HepG2 (cell line): ENCODE data around the gene GPS2. TPM values are rescaled to one million over a fixed set of nuclear protein-coding genes. Genes with fewer than 3 reads are reported as not detected.

ENCODE experiments used
- AGO2 ChIP-seq: fragments of 200-400 bp; formaldehyde crosslinking; optimal IDR thresholded peaks from 2 replicates; pipeline ENCODE3; 2017; ENCODE audit warnings: mild to moderate bottlenecking, low read depth, low read length, moderate library complexity
- HMG20A ChIP-seq: IDR thresholded peaks from 2 replicates; pipeline ENCODE4 v1.6.1; 2016; ENCODE audit warnings: borderline replicate concordance
- HNRNPH1 ChIP-seq: fragments of 200-400 bp; formaldehyde crosslinking; optimal IDR thresholded peaks from 2 replicates; pipeline ENCODE3; 2017; ENCODE audit warnings: mild to moderate bottlenecking, low read depth, low read length
- JARID2 ChIP-seq: sonication (generic); formaldehyde crosslinking; IDR thresholded peaks from 2 replicates; pipeline ENCODE4 v1.8.1; 2023; ENCODE audit warnings: missing genetic modification reagents, inconsistent platforms; ENCODE audit not compliant: insufficient replicate concordance
- KAT2B ChIP-seq: fragments of 150-350 bp; IDR thresholded peaks from 2 replicates; pipeline ENCODE4 v1.6.1; 2014; ENCODE audit warnings: low read depth, low read length, borderline replicate concordance
- KDM3A ChIP-seq: IDR thresholded peaks from 2 replicates; pipeline ENCODE4 v1.6.1; 2018; ENCODE audit warnings: low read depth, missing compliant biosample characterization
- MIXL1 ChIP-seq: IDR thresholded peaks from 2 replicates; pipeline ENCODE4 v1.6.1; 2016
- MLLT10 ChIP-seq: sonication (generic); formaldehyde crosslinking; IDR thresholded peaks from 2 replicates; pipeline ENCODE4 v1.4.0; 2020; ENCODE audit warnings: missing genetic modification reagents
- MXD4 ChIP-seq: IDR thresholded peaks from 2 replicates; pipeline ENCODE4 v1.6.1; 2016; ENCODE audit warnings: mild to moderate bottlenecking, missing biosample characterization, missing genetic modification reagents
- NKX3-1 ChIP-seq: sonication (generic); formaldehyde crosslinking; IDR thresholded peaks from 2 replicates; pipeline ENCODE4 v1.5.0; 2020; ENCODE audit warnings: missing genetic modification reagents
- NPAS2 ChIP-seq: sonication (generic); formaldehyde crosslinking; IDR thresholded peaks from 2 replicates; pipeline ENCODE4 v1.8.0; 2022; ENCODE audit warnings: mild to moderate bottlenecking, missing genetic modification reagents, borderline replicate concordance
- RORA ChIP-seq: sonication (generic); formaldehyde crosslinking; IDR thresholded peaks from 2 replicates; pipeline ENCODE4 v1.5.0; 2020; ENCODE audit warnings: mild to moderate bottlenecking, missing genetic modification reagents, moderate library complexity
- SMAD1 ChIP-seq: sonication (generic); formaldehyde crosslinking; IDR thresholded peaks from 2 replicates; pipeline ENCODE4 v1.4.0; 2020; ENCODE audit warnings: missing genetic modification reagents, low read depth, mild to moderate bottlenecking, borderline replicate concordance
- TAF1 ChIP-seq: sonication (generic); formaldehyde crosslinking; IDR thresholded peaks from 2 replicates; pipeline ENCODE4 v1.4.0; 2020; ENCODE audit warnings: missing genetic modification reagents
- THAP7 ChIP-seq: sonication (generic); formaldehyde crosslinking; IDR thresholded peaks from 2 replicates; pipeline ENCODE4 v1.8.1; 2023; ENCODE audit warnings: mild to moderate bottlenecking, missing genetic modification reagents
- ZBTB38 ChIP-seq: sonication (generic); formaldehyde crosslinking; IDR thresholded peaks from 2 replicates; pipeline ENCODE4 v1.5.1; 2020; ENCODE audit warnings: mild to moderate bottlenecking, missing genetic modification reagents
- ZNF12 ChIP-seq: sonication (generic); formaldehyde crosslinking; IDR thresholded peaks from 2 replicates; pipeline ENCODE4 v1.5.0; 2020; ENCODE audit warnings: missing genetic modification reagents
- ZNF136 ChIP-seq: sonication (generic); formaldehyde crosslinking; IDR thresholded peaks from 2 replicates; pipeline ENCODE4 v1.8.1; 2022; ENCODE audit warnings: low read depth, mild to moderate bottlenecking, moderate library complexity, missing genetic modification reagents
- ZNF274 ChIP-seq: sonication (generic); formaldehyde crosslinking; IDR thresholded peaks from 2 replicates; pipeline ENCODE4 v1.5.1; 2020; ENCODE audit warnings: mild to moderate bottlenecking, missing genetic modification reagents
- ZNF367 ChIP-seq: sonication (generic); formaldehyde crosslinking; IDR thresholded peaks from 2 replicates; pipeline ENCODE4 v1.4.0; 2020; ENCODE audit warnings: missing genetic modification reagents, borderline replicate concordance
- ZNF446 ChIP-seq: sonication (generic); formaldehyde crosslinking; IDR thresholded peaks from 2 replicates; pipeline ENCODE4 v1.5.0; 2020; ENCODE audit warnings: mild to moderate bottlenecking, missing genetic modification reagents
- ZNF451 ChIP-seq: sonication (generic); formaldehyde crosslinking; IDR thresholded peaks from 2 replicates; pipeline ENCODE4 v1.5.0; 2020; ENCODE audit warnings: mild to moderate bottlenecking, missing genetic modification reagents
- ZNF543 ChIP-seq: sonication (generic); formaldehyde crosslinking; IDR thresholded peaks from 2 replicates; pipeline ENCODE4 v1.4.0; 2020; ENCODE audit warnings: mild to moderate bottlenecking, missing genetic modification reagents
- ZNF556 ChIP-seq: sonication (generic); formaldehyde crosslinking; IDR thresholded peaks from 2 replicates; pipeline ENCODE4 v1.4.0; 2020; ENCODE audit warnings: mild to moderate bottlenecking, missing genetic modification reagents, borderline replicate concordance
- ZNF563 ChIP-seq: sonication (generic); formaldehyde crosslinking; IDR thresholded peaks from 2 replicates; pipeline ENCODE4 v1.8.0; 2022; ENCODE audit warnings: mild to moderate bottlenecking, moderate library complexity, missing genetic modification reagents
- ZNF598 ChIP-seq: sonication (generic); formaldehyde crosslinking; IDR thresholded peaks from 2 replicates; pipeline ENCODE4 v1.5.1; 2020; ENCODE audit warnings: mild to moderate bottlenecking, missing genetic modification reagents, borderline replicate concordance
- polyA plus RNA-seq, 8 experiments: library from polyadenylated mRNA; depleted of rRNA in 3 of 8; stranded (reverse) in 7 of 8; unstranded in 1 of 8; fragments of >200 nt; fragmentation: Illumina TruSeq in 4 of 8; extraction: Trizol in 4 of 8; gene quantifications; 2 replicates each; pipeline versions ENCODE4 v1.2.1 to v1.2.3, GENCODE V29; 2011 to 2016; ENCODE audit warnings: low read depth in 4 of 8, missing spikeins in 1 of 8, mixed read lengths in 1 of 8; ENCODE audit not compliant: insufficient read depth in 1 of 8
- total RNA-seq, 5 experiments: library from RNA; depleted of rRNA; stranded (reverse); fragments of >200 nt; fragmentation: Illumina TruSeq; extraction: Trizol; gene quantifications; 2 replicates each; pipeline ENCODE4 v1.2.3, GENCODE V29; 2016; ENCODE audit warnings: low read depth in 1 of 5
- TF ChIP-seq, protein P1 (sequence below): sonication (generic); formaldehyde crosslinking; IDR thresholded peaks from 2 replicates; pipeline ENCODE4 v1.5.0; 2020; ENCODE audit warnings: missing genetic modification reagents
- TF ChIP-seq, protein P2 (sequence below): sonication (generic); formaldehyde crosslinking; IDR thresholded peaks from 2 replicates; pipeline ENCODE4 v1.5.1; 2020; ENCODE audit warnings: missing genetic modification reagents, mild to moderate bottlenecking, borderline replicate concordance
- TF ChIP-seq, protein P3 (sequence below): sonication (generic); formaldehyde crosslinking; conservative IDR thresholded peaks from 2 replicates; pipeline ENCODE4 v1.4.0; 2020; ENCODE audit warnings: missing genetic modification reagents

The GPS2 gene
- total and polyA plus RNA-seq, 2 of the 13 experiments (the other 11 are each of a cell fraction or from before 2014, with no cell fraction given) = 58.0 to 59.4 TPM

GRCh38 chr17:7296189-7296861, 18.8 kb downstream of the GPS2 start (continued):
- TF ChIP-seq ZNF543 (no peak), THAP7 (CRISPR knock-in tag) (0 out of 2 replicates have a peak, but pooled peaks have one; percentile 34), HMG20A (CRISPR knock-in tag) (no peak), KAT2B (no peak), ZNF446 (CRISPR knock-in tag) (no peak), JARID2 (CRISPR knock-in tag) (no peak), TAF1 (CRISPR knock-in tag) (no peak; the same call in 1 of the 2 replicates), ZNF451 (CRISPR knock-in tag) (no peak), MIXL1 (CRISPR knock-in tag) (0 out of 2 replicates have a peak, but pooled peaks have one; percentile 17), ZNF274 (CRISPR knock-in tag) (no peak), ZNF12 (no peak), HNRNPH1 (no peak), RORA (CRISPR knock-in tag) (no peak), ZNF136 (no peak), AGO2 (no peak), ZNF556 (CRISPR knock-in tag) (no peak), MLLT10 (no peak), MXD4 (peak; percentile 86), ZNF563 (CRISPR knock-in tag) (peak; percentile 80), ZNF367 (no peak), NPAS2 (CRISPR knock-in tag) (no peak), ZNF598 (CRISPR knock-in tag) (no peak), NKX3-1 (CRISPR knock-in tag) (0 out of 2 replicates have a peak, but pooled peaks have one; percentile 51), SMAD1 (CRISPR knock-in tag) (0 out of 2 replicates have a peak, but pooled peaks have one; percentile 22), ZBTB38 (peak; percentile 72), KDM3A (CRISPR knock-in tag) (peak; percentile 89)
- TF ChIP-seq, protein P1, sequence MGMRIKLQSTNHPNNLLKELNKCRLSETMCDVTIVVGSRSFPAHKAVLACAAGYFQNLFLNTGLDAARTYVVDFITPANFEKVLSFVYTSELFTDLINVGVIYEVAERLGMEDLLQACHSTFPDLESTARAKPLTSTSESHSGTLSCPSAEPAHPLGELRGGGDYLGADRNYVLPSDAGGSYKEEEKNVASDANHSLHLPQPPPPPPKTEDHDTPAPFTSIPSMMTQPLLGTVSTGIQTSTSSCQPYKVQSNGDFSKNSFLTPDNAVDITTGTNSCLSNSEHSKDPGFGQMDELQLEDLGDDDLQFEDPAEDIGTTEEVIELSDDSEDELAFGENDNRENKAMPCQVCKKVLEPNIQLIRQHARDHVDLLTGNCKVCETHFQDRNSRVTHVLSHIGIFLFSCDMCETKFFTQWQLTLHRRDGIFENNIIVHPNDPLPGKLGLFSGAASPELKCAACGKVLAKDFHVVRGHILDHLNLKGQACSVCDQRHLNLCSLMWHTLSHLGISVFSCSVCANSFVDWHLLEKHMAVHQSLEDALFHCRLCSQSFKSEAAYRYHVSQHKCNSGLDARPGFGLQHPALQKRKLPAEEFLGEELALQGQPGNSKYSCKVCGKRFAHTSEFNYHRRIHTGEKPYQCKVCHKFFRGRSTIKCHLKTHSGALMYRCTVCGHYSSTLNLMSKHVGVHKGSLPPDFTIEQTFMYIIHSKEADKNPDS = no peak
- TF ChIP-seq, protein P2, sequence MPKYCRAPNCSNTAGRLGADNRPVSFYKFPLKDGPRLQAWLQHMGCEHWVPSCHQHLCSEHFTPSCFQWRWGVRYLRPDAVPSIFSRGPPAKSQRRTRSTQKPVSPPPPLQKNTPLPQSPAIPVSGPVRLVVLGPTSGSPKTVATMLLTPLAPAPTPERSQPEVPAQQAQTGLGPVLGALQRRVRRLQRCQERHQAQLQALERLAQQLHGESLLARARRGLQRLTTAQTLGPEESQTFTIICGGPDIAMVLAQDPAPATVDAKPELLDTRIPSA = no peak
- TF ChIP-seq, protein P3, sequence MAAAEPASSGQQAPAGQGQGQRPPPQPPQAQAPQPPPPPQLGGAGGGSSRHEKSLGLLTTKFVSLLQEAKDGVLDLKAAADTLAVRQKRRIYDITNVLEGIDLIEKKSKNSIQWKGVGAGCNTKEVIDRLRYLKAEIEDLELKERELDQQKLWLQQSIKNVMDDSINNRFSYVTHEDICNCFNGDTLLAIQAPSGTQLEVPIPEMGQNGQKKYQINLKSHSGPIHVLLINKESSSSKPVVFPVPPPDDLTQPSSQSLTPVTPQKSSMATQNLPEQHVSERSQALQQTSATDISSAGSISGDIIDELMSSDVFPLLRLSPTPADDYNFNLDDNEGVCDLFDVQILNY (CRISPR knock-in tag) = no peak
